ENCODE results near the gene NHERF2.

GRCh38 chr16:1991135-1991551, 35.6 kb upstream of the NHERF2 start:
- TF ChIP-seq CTCF (IDR thresholded peaks at IDR 0.05) (no peak), POLR2A (IDR thresholded peaks at IDR 0.05) (no peak)
